Suprapubic skin (tissue), 4 donors: ENCODE measurements around the gene PTPN1. TPM values are rescaled to one million over a fixed set of nuclear protein-coding genes. Genes with fewer than 3 reads are reported as not detected.

ENCODE experiments used
- DNase-seq, 2 donors: peaks; one replicate each; pipeline ENCODE4 v3.0.0-alpha.2; 2019; ENCODE audit warnings: low spot score in 2 of 2
- H3K27ac ChIP-seq: fragments of 200-600 bp; sonication (generic); one replicate; pipeline ENCODE4 v1.5.1; 2019
- H3K27me3 ChIP-seq: fragments of 200-600 bp; sonication (generic); one replicate; pipeline ENCODE4 v1.5.1; 2019
- H3K36me3 ChIP-seq: fragments of 200-600 bp; sonication (generic); one replicate; pipeline ENCODE4 v1.5.1; 2019
- H3K4me1 ChIP-seq: fragments of 200-600 bp; sonication (generic); one replicate; pipeline ENCODE4 v1.5.1; 2019
- H3K4me3 ChIP-seq: fragments of 200-600 bp; sonication (generic); one replicate; pipeline ENCODE4 v1.5.1; 2019; ENCODE audit warnings: mild to moderate bottlenecking
- H3K9me3 ChIP-seq: fragments of 200-600 bp; sonication (generic); one replicate; pipeline ENCODE4 v1.5.1; 2019
- CTCF ChIP-seq, 2 donors: fragments of 200-600 bp in 1 of 2; fragments of 450-650 bp in 1 of 2; sonication (generic) in 1 of 2; IDR thresholded peaks; one replicate each; pipeline ENCODE4 v1.5.1; 2016 to 2019; ENCODE audit warnings: antibody characterized with exemption in 2 of 2, mild to moderate bottlenecking in 1 of 2, moderate library complexity in 1 of 2
- EP300 ChIP-seq: sonication (generic); formaldehyde crosslinking; IDR thresholded peaks from one replicate; pipeline ENCODE4 v1.6.1; 2017; ENCODE audit warnings: antibody characterized with exemption
- POLR2A ChIP-seq, 2 donors: fragments of 450-650 bp; IDR thresholded peaks; one replicate each; pipeline ENCODE4 v1.6.1; 2017; ENCODE audit warnings: antibody characterized with exemption in 2 of 2, mild to moderate bottlenecking in 2 of 2, moderate library complexity in 2 of 2
- POLR2AphosphoS5 ChIP-seq, 3 donors: sonication (generic); formaldehyde crosslinking; IDR thresholded peaks; one replicate each; pipeline ENCODE4 v1.6.1; 2017; ENCODE audit warnings: antibody characterized with exemption in 3 of 3
- WGBS: methylation state at CpG from one replicate; pipeline ENCODE4 v1.1.5; 2018; 5-methylcytosine and 5-hydroxymethylcytosine counted together
- total RNA-seq, 4 donors: library from RNA; depleted of rRNA; stranded (reverse); fragments of >200 nt; gene quantifications; one replicate each; pipeline ENCODE4 v1.1.0, GENCODE V29; 2016

The PTPN1 gene
- total RNA-seq, 4 donors from 2014 or later: 33.4 to 40.9 (median 36.2) TPM

GRCh38 chr20:50540620-50541605, 30.7 kb downstream of the PTPN1 start:
- TF ChIP-seq POLR2A (IDR thresholded peaks at IDR 0.05) (no peak), EP300 (peak; percentile 10)
- DNase-seq: no peak
- Histone ChIP-seq H3K4me3 (no peak overlapping the region), H3K36me3 (no peaks in the 10 kb centered on the region), H3K4me1 (peaks cover 30% of the 10 kb centered on the region), H3K27ac (no peak overlapping the region), H3K27me3 (no peaks in the 10 kb centered on the region), H3K9me3 (no peaks in the 10 kb centered on the region)
- WGBS: 82% methylated on average over 13 of the region's 14 CpGs

- no peak overlapping the region for H3K4me3 ChIP-seq
These were observed 31.4 kb downstream of the PTPN1 start for GRCh38 chr20:50541606-50542041.

GRCh38 chr20:50543326-50543725, 33.1 kb downstream of the PTPN1 start:
- DNase-seq: no peak
- H3K27me3 ChIP-seq: no peaks in the 10 kb centered on the region
- no peaks in the 10 kb centered on the region for H3K36me3 ChIP-seq
- H3K4me1 ChIP-seq: peaks cover 30% of the 10 kb centered on the region
- WGBS: 75% methylated on average over 5 of the region's 5 CpGs
- H3K9me3 ChIP-seq: no peaks in the 10 kb centered on the region
- H3K4me3 ChIP-seq: no peak overlapping the region
- H3K27ac ChIP-seq: no peak overlapping the region
- TF ChIP-seq CTCF (IDR thresholded peaks at IDR 0.05) (no peak), POLR2A (IDR thresholded peaks at IDR 0.05) (no peak), POLR2AphosphoS5 (IDR thresholded peaks at IDR 0.05) (no peak), EP300 (no peak)

More at GRCh38 chr20:50541606-50542041, 31.4 kb downstream of the PTPN1 start:
- H3K36me3 ChIP-seq: no peaks in the 10 kb centered on the region
- DNase-seq: no peak
- H3K27ac ChIP-seq: no peak overlapping the region
- no peaks in the 10 kb centered on the region for H3K27me3 ChIP-seq
- TF ChIP-seq POLR2A (IDR thresholded peaks at IDR 0.05): no peak
- no peak for TF ChIP-seq CTCF (IDR thresholded peaks at IDR 0.05)
- no peak for TF ChIP-seq POLR2AphosphoS5 (IDR thresholded peaks at IDR 0.05)
- TF ChIP-seq EP300: no peak
- WGBS: 81% methylated on average over 5 of the region's 5 CpGs
- no peaks in the 10 kb centered on the region for H3K9me3 ChIP-seq
- H3K4me1 ChIP-seq: peaks cover 26% of the 10 kb centered on the region

GRCh38 chr20:50545126-50545525, 34.9 kb downstream of the PTPN1 start:
- 79% methylated on average over 5 of the region's 5 CpGs for WGBS
- DNase-seq: no peak
- no peak for TF ChIP-seq CTCF (IDR thresholded peaks at IDR 0.05)
- TF ChIP-seq POLR2AphosphoS5 (IDR thresholded peaks at IDR 0.05): no peak
- TF ChIP-seq POLR2A (IDR thresholded peaks at IDR 0.05): no peak
- TF ChIP-seq EP300: no peak
- H3K9me3 ChIP-seq: no peaks in the 10 kb centered on the region
- no peak overlapping the region for H3K4me3 ChIP-seq
- H3K27ac ChIP-seq: no peak overlapping the region
- H3K4me1 ChIP-seq: peaks cover 40% of the 10 kb centered on the region
- H3K27me3 ChIP-seq: no peaks in the 10 kb centered on the region
- no peaks in the 10 kb centered on the region for H3K36me3 ChIP-seq

- Histone ChIP-seq H3K36me3 (no peaks in the 10 kb centered on the region), H3K4me3 (no peak overlapping the region), H3K27me3 (no peaks in the 10 kb centered on the region), H3K27ac (no peak overlapping the region), H3K4me1 (peaks cover 27% of the 10 kb centered on the region), H3K9me3 (no peaks in the 10 kb centered on the region)
- 61% methylated on average over 5 of the region's 5 CpGs for WGBS
- no peak for DNase-seq
- TF ChIP-seq EP300 (no peak), POLR2AphosphoS5 (IDR thresholded peaks at IDR 0.05) (no peak), CTCF (IDR thresholded peaks at IDR 0.05) (no peak), POLR2A (IDR thresholded peaks at IDR 0.05) (no peak)
These were observed 36.6 kb downstream of the PTPN1 start for GRCh38 chr20:50546729-50547314.
